GM21529 (cell line): ENCODE measurements around the gene SLC5A1.

Experiments
- ATAC-seq: cut with Tn5 transposase; IDR thresholded peaks from one replicate; pipeline ENCODE4 v1.9.1; 2021; ENCODE audit not compliant: unreplicated experiment

The SLC5A1 gene

DNA sequence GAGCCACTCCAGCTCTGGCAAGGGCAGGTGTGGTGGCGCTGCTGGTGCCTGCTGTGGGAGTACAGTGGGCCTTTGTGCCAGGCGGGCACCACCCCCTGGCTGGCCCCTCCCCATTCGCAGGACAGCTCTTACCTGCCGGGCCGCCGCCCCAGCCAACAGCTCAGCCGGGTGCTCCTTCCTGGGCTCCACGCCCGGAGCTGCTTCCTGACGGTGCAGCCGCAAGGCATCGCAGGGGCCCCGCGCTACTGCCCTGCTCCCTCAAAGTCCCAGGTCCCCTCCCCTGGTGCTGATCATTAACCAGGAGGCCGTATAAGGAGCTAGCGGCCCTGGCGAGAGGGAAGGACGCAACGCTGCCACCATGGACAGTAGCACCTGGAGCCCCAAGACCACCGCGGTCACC, at the start of gene SLC5A1:
Gene SLC5A1, plus strand, starts transcription at position 338 of the 400 bp plus-strand sequence. Its CDS starts 21 bp downstream, at position 359.
- no peak for ATAC-seq

- no peak for ATAC-seq
Measured at GRCh38 chr22:31995046-31995445, 48.0 kb upstream of the SLC5A1 start.

DNA sequence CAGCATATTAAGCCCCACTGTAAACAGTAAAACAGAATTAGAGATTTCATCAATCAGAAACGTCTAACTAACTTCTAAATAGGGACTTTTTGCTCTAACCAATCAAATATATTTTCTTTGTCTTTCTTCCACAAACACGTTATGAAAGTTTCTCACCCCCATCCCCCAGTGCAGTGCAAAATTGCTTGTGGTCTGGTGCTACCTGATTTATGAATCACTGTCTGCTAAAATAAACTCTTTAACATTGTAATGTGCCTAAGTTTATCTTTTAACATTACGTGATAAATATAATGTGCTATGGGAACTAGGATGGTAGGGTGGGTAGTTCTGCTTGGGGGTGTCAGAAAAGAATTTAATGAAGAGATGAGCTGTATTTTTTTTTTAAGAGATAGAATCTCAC, 47.3 kb upstream of the SLC5A1 start:
- ATAC-seq: no peak

DNA sequence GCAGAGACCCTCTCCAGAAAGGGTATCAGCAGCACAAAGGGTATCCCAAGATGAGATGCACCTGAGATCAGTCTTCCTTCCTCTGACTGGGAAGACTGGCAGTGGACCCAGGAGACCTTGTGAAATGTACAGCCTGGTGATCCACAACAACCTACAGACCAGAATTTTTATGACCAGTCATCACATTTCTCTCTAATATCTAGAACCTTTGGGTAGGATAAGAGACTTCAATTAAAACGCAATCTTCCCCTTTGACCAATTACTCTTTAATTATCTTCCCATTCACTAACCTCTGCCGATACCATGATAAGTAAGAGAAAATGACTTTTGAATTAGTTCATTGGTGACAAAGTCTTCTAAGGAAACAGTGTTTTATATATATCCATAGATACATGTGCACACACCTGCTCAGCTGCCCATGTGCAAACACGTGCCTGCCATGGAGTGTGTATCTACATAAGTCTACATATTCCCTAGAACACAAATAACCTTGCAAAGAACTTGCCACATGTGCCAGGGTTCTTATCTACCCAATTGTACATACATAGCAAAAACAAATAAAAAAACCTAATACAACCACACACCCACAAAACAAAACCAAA, 44.2 kb upstream of the SLC5A1 start:
- no peak for ATAC-seq

DNA sequence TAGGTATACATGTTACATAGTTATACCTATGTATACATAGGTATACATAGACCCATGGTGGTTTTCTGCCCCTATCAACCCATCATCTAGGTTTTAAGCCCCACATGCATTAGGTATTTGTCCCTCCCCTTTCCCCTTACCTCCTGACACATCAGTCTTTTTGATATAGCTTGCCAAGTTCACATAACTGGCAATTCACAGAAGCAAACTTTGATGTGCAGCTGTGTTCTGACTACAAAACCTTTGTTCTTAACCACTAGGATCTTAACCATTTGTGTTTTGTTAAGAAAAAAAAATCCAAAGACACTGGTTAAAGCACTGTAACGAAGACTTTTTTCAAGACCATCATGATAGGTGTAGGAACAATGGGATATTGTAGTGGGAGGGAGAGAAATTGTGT, 42.9 kb upstream of the SLC5A1 start:
- no peak for ATAC-seq

GRCh38 chr22:32005453-32005852, 37.6 kb upstream of the SLC5A1 start:
- no peak for ATAC-seq

DNA sequence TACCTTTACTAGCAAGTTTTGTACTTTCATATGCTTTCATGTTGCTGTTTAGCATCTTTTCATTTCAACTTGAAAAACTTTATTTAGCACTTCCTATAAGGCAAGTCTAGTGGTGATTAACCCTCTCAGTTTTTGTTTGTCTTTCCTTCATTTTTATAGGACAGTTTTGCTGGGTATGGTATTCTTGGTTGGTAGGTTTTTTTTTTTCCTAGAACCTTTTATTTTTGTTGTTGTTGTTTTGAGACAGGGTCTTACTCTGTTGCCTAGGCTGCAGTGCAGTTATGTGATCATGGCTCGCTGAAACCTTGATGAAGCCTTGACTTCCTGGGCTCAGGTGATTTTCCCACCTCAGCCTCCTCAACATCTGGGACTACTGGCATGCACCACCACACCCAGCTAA, 29.9 kb upstream of the SLC5A1 start:
- ATAC-seq: no peak

- no peak for ATAC-seq
Measured at GRCh38 chr22:32016081-32016480, 27.0 kb upstream of the SLC5A1 start.

DNA sequence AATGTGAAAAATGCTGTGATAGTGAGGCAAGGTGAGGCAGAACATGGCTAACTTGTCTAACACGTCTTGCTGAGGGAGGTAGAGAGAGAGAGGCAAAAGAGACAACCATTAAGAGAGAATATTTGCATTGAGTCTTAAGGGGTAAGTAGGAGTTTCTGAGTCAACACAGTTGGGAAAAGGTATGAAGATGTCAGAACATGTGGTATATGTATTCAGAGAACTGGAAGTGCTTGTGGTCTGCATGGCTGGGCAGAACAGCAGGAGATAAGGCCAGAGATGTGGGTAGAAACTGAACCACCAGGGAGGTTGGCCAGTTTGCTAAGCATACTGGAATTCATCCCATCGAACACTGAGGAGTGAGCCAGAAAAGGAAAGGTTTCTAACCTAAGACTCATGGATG, 25.0 kb upstream of the SLC5A1 start:
- ATAC-seq: no peak

GRCh38 chr22:32020117-32020516, 22.9 kb upstream of the SLC5A1 start:
- no peak for ATAC-seq

DNA sequence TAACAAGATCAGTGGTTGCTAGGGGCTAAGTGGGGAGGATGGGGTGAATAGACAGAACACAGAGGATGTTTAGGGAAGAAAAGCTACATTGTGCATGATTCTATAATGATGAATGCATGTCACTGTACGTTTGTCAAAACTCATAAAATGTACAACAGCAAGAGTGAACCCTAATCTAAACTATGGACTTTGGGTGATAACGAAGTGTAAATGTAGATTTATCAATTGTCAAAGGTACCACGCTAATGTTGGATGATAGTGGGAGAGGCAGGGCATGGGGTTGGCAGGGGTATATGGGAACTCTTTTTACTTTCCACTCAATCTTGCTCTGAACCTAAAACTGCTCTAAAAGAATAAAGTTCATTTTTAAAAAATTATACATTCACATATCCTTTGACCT, 21.3 kb upstream of the SLC5A1 start:
- ATAC-seq: no peak

DNA sequence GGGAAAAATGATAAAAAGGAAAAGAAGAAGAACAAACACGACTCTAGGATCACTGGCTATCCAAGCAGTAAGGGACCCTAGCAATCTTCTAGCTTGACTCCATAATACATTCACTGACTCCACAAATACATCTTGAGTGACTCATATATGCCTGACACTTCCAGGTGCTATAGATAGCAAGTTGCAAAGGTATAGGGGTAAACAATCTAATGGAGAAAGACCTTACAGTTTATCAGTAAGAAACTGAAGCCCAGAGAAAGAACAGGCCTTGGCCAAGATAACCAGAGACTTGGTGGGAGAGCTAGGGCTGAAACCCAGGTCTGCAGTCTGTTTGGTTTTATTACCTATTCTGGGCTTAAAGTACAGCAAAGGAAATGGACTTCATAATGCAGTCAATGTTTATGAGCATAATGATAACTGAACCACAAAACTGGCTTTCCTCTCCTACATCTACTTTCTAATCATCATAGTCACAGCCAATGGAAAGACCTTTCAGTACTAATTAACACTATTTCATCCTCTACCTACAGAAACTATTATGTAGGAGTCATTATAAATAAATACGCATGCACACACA, 19.7 kb upstream of the SLC5A1 start:
- ATAC-seq: no peak

DNA sequence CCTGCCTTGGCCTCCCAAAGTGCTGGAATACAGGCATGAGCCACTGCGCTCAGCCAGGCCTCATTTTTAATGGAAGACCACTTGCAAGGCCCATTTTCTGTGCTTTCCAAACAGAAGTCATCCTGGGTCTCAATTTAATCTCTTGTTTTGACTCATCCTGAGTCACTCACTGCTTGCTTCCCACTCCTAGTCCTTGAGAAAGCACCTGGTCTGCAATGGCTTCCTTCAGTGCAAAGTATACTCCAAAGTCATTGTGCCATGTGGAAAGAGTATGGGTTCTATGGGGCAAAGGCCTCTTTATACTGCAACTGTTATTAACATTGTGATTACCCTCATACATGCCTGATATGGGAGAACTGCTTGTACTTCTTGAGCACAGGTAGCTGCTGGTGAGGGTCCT, 18.3 kb upstream of the SLC5A1 start:
- no peak for ATAC-seq

DNA sequence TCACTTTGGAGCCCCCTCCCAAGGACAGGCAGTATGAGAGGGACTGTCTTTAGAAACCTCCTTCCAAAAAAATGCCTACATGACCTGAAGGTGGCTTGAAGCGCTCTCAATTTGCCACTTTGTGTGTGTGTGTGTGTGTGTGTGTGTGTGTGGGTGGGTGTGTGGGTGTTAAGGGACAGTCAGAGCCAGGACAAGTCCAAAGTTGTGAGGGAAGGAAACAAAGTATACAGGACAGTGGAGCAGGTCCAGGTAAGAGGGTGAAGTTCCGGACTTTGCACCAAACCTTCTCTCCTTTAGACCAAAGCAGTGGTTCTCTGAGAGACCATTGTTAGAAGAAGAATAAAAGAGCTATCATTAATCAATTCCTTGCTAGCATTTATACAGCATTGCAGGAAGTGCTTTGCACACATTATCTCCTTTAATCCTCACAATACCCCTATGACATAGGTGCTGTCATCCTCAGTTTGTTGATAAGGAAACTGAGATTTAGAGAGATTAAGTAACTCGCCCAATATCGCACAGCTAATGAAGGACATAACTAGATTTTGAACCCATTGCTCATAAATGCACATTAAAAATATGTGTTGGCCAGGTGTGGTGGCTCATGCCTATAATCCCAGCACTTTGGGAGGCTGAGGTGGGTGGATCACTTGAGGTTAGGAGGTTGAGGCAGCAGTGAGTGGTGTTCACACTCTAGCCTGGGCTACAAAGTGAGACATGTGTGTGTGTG, 12.4 kb upstream of the SLC5A1 start:
- no peak for ATAC-seq

DNA sequence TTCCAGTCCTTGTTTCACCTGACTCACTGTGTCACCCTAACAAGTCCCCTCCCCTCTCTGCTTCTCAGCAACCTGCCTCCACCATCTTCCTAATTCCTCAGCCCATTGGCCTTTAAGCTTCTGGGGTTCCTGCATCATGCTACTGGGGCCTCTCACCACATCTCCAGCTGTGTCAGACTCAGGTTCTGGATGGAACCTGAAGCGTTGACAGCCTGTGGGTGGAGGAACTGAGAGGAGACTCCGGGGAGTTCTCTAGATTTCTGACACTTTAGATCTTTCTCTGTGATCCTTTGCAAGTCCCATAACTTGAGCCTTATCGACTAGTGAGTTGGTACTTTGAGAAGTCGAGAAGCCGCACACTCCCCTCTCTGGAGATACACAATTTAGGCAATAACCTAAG, 11.6 kb upstream of the SLC5A1 start:
- ATAC-seq: no peak

DNA sequence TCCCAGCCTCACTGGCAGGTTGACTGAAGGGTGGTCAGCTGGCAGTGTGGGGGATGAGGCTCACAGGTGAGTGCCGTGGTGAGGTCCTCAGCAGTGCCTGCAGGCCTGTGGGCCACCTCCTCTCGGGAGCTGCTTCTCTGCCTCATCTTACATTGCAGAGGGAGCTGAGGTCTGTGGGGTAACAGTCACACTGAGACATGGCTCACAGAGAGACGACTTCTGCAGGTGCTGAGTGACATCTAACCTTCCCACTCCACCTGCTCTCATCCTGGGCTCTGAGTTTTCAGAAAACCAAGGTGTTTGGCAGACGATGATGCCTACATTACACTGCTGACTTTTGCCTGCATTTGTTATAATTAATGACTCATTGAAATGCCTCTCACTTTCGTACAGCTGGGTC, 8.8 kb upstream of the SLC5A1 start:
- ATAC-seq: no peak

DNA sequence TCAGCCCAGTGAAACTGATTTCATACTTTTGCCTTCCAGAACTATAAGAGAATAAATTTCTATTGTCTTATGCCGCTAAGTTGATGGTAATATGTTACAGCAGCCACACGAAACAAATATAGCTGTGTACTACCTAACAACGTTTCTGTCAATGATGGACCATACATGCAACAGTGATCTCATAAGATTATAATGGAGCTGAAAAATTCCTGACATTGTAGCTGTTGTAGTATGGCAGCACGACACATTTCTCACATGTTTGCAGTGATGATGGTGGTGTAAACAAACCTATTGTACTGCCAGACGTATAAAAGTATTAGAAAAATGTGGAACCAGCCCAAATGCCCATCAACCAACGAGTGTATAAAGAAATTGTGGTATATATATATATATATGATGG, 5.8 kb upstream of the SLC5A1 start:
- ATAC-seq: no peak

DNA sequence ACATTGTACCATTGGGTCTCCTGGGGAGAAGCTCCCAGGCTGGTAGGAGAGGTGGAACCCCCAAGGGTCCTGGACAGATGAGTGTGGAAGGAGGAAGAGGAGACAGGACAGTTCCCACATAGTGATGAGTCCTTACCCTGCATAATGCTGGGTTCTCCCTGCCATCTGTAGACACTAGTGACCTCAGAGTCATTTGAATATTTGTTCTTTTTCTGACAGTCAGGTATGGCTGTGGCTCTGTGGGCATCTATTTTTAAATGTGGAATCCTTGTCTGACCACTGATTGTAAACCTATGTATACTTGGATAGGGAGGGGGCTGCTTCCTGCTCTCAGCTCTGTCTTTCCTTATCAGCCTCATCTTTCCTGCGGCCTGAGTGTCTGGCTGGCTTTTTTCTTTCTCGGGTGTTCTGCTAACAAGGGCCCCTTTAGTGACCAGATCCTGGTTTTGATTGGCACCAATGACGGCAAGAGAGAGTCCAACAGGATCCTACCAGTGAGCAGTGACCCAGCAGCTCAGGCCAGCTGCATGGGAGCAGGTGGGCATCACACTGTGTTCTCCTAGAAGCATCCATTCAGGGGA, 2.6 kb upstream of the SLC5A1 start:
- no peak for ATAC-seq

- ATAC-seq: no peak
Measured at GRCh38 chr22:32043391-32043790, 330 bp downstream of the SLC5A1 start.

- ATAC-seq: no peak
Measured at GRCh38 chr22:32044477-32044876, 1.4 kb downstream of the SLC5A1 start.

- ATAC-seq: no peak
Measured at GRCh38 chr22:32044913-32045312, 1.9 kb downstream of the SLC5A1 start.

GRCh38 chr22:32048069-32048468, 5.0 kb downstream of the SLC5A1 start:
- no peak for ATAC-seq
